Measurements from ENCODE around the gene VARS2. TPM values are rescaled to one million over a fixed set of nuclear protein-coding genes. Genes with fewer than 3 reads are reported as not detected.

VARS2 gene
- total and polyA plus RNA-seq, 8 donors: 11.3 to 40.6 (median 18.9) TPM

- DNase-seq (peak in 1 of 6 donors; percentile 38), ATAC-seq (peak; percentile 2 to 18 (median 6)), FAIRE-seq (no peak)
- Histone ChIP-seq H3K36me3 (peaks cover 0 to 30% (median 10%) of the 10 kb centered on the region in 3 donors), H3K9me3 (no peaks in the 10 kb centered on the region), H3K27ac (peak overlapping the region; percentile 72 to 94 (median 87)), H3K27me3 (no peaks in the 10 kb centered on the region), H3K4me3 (peak overlapping the region; percentile 53 to 65 (median 58)), H3K4me1 (peaks cover 0 to 17% (median 12%) of the 10 kb centered on the region in 3 donors)
- WGBS, 2 donors: 13 to 17% methylated on average over 17 of the region's 17 CpGs
- TF ChIP-seq CTCF (IDR thresholded peaks at IDR 0.05): no peak
- intact Hi-C loops (cut with DNase I): loop anchor here in 2 of 3 donors (5.0 to 10.0 kb wide), 3 partner anchors 80 to 167 kb away; no protein-coding TSS in a partner anchor
Measured at GRCh38 chr6:30914854-30915590, 984 bp downstream of the VARS2 start.

GRCh38 chr6:30915591-30915946, 1.5 kb downstream of the VARS2 start:
- FAIRE-seq: no peak
- DNase-seq: peak in 2 of 6 donors; percentile 40 to 44
- Histone ChIP-seq H3K4me1 (peaks cover 0 to 17% (median 12%) of the 10 kb centered on the region in 3 donors), H3K9me3 (no peaks in the 10 kb centered on the region), H3K27ac (peak overlapping the region in 2 of 4 donors; percentile 85 to 94), H3K36me3 (peaks cover 0 to 35% (median 10%) of the 10 kb centered on the region in 3 donors), H3K27me3 (no peaks in the 10 kb centered on the region), H3K4me3 (peak overlapping the region in 1 of 4 donors; percentile 53)
- ATAC-seq: peak in 3 of 4 donors; percentile 41 to 63 (median 62)
- peak in 3 of 4 donors; percentile 34 to 44 (median 36) for TF ChIP-seq CTCF (IDR thresholded peaks at IDR 0.05)
- 17 to 20% methylated on average over 5 of the region's 5 CpGs for WGBS, 2 donors
- intact Hi-C loops (cut with DNase I): loop anchor here in 2 of 3 donors (5.0 to 10.0 kb wide), 3 partner anchors 81 to 167 kb away; no protein-coding TSS in a partner anchor

- DNase-seq (no peak), ATAC-seq (no peak), FAIRE-seq (no peak)
- H3K27ac ChIP-seq: no peak overlapping the region
- H3K36me3 ChIP-seq: peaks cover 0 to 45% (median 5%) of the 10 kb centered on the region in 3 donors
- TF ChIP-seq CTCF (IDR thresholded peaks at IDR 0.05): no peak
- 87 to 91% methylated on average over 7 of the region's 7 CpGs for WGBS, 2 donors
- H3K9me3 ChIP-seq: no peaks in the 10 kb centered on the region
- H3K4me1 ChIP-seq: peaks cover 0 to 17% (median 12%) of the 10 kb centered on the region in 3 donors
- H3K27me3 ChIP-seq: no peaks in the 10 kb centered on the region
- no peak overlapping the region for H3K4me3 ChIP-seq
- intact Hi-C loops (cut with DNase I): loop anchor here in 2 of 3 donors (5.0 to 10.0 kb wide), 3 partner anchors 82 to 165 kb away; no protein-coding TSS in a partner anchor
Measured at GRCh38 chr6:30917041-30917440, 3.0 kb downstream of the VARS2 start.

GRCh38 chr6:30917487-30917886, 3.4 kb downstream of the VARS2 start:
- Histone ChIP-seq H3K27me3 (no peaks in the 10 kb centered on the region), H3K9me3 (no peaks in the 10 kb centered on the region), H3K36me3 (peaks cover 0 to 49% (median 5%) of the 10 kb centered on the region in 3 donors), H3K4me3 (no peak overlapping the region), H3K4me1 (peaks cover 0 to 17% (median 12%) of the 10 kb centered on the region in 3 donors), H3K27ac (no peak overlapping the region)
- DNase-seq (no peak), ATAC-seq (no peak), FAIRE-seq (no peak)
- intact Hi-C loops (cut with DNase I): loop anchor here in 2 of 3 donors (5.0 to 10.0 kb wide), 3 partner anchors 83 to 165 kb away; no protein-coding TSS in a partner anchor
- TF ChIP-seq CTCF (IDR thresholded peaks at IDR 0.05): no peak
- WGBS, 2 donors: 82 to 88% methylated on average over 8 of the region's 8 CpGs
